ENCODE results near the gene MATN1.
A peak's percentile ranks its signal among the peaks of the same experiment; 100 is the strongest.

DNA sequence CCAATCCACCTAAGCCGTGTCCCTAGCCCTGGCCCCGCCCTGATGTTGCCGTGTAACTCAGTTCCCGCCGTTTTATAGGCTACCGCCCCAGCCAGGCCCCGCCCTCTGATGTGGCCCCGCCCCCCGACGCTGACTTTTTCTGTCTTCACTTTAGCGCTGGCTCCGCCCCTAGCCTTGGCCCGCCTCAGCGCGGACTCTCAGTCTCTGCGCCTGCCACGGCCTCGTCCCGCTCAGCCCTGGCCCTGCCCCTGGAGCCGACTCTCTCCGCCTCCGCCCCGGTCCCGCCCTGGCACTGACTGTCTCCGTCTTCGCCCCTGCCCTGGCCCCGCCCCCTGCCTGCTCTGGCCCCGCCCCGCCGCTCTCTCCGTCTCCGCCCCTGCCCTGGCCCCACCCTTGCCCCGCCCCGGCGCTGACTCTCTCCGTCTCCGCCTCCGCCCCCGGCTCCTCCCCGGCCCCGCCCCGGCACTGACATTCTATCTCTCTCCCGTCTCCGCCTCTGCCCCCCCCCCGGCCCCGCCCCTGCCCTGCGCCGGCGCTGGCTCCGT is 5.2 kb downstream of the MATN1 start:
- TF ChIP-seq POLR2A (IDR thresholded peaks at IDR 0.05) (no peak), EP300 (IDR thresholded peaks at IDR 0.05) (no peak), CTCF (IDR thresholded peaks at IDR 0.05) (no peak), POLR2AphosphoS5 (IDR thresholded peaks at IDR 0.05) (peak in 1 of 2 donors; percentile 50)

All from upper lobe of left lung (tissue), 4 donors.